GM12873 (cell line): ENCODE results near the gene GSTM4.

Source experiments
- TF ChIP-seq, protein P1 (sequence below): IDR thresholded peaks from 2 replicates; pipeline ENCODE4 v1.5.1; 2012; ENCODE audit warnings: low read depth, mild to moderate bottlenecking, moderate library complexity, low read length, control low read depth; ENCODE audit not compliant: insufficient read depth; ENCODE audit errors: missing control alignments

GSTM4 gene

DNA sequence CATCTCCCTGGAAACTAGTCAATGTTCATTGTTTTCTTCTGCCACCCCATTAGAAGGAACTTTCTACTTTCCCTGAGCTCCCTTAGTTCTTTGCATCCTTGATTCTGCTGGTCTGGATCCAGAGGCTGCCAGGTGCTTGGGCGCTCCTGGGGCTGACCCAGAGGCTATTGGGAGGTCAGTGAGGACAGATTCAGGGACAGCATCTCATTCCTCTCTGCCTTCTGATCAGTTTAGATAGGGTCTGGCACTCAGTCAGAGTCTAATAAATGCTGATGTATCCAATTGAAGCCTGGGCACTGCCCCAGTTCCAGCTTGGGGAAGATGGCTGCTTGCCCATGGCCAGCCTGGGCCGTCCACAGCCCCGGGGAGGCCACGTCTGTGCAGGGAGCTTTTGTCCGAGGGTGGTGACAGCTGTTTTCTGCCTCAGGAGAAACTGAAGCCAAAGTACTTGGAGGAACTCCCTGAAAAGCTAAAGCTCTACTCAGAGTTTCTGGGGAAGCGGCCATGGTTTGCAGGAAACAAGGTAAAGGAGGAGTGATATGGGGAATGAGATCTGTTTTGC lies 34.0 kb downstream of the GSTM4 start:
- TF ChIP-seq, protein P1, sequence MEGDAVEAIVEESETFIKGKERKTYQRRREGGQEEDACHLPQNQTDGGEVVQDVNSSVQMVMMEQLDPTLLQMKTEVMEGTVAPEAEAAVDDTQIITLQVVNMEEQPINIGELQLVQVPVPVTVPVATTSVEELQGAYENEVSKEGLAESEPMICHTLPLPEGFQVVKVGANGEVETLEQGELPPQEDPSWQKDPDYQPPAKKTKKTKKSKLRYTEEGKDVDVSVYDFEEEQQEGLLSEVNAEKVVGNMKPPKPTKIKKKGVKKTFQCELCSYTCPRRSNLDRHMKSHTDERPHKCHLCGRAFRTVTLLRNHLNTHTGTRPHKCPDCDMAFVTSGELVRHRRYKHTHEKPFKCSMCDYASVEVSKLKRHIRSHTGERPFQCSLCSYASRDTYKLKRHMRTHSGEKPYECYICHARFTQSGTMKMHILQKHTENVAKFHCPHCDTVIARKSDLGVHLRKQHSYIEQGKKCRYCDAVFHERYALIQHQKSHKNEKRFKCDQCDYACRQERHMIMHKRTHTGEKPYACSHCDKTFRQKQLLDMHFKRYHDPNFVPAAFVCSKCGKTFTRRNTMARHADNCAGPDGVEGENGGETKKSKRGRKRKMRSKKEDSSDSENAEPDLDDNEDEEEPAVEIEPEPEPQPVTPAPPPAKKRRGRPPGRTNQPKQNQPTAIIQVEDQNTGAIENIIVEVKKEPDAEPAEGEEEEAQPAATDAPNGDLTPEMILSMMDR, result no peak

DNA sequence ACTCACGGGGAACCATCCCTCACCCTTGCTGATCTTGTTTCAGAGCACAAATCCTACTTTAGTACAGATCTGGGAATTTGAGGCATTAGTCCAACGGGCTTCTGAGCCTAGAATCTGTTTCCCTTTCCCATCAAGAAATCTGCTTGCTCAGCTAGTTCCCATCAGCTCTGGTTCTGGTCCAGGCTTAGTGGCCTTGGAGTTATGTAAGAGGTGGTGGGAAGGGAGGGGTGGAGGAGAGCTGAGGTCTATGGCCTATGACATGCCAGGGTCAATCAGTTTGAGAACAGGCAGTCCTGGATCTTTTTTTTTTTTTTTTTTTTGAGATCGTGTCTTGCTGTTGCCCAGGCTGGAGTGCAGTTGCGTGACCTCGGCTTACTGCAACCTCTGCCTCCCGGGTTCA lies 35.9 kb downstream of the GSTM4 start:
- TF ChIP-seq, protein P1, result no peak

DNA sequence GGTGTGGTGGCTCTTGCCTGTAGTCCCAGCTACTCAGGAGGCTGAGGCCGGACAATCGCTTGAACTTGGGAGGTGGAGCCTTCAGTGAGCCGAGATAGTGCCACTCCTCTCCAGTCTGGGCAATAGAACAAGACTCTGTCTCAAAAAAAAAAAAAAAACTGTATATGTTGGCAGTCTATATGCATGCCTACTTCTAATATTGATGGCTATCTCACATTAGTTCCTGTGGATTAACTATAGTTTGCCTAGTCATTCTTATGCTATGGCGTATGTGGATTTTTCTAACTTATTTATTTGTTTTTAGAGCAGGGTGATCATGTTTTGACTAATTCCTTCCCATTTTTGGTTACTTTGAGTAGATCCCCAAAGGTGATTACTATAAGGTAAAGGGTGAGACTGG lies 41.2 kb downstream of the GSTM4 start:
- TF ChIP-seq, protein P1, result no peak

DNA sequence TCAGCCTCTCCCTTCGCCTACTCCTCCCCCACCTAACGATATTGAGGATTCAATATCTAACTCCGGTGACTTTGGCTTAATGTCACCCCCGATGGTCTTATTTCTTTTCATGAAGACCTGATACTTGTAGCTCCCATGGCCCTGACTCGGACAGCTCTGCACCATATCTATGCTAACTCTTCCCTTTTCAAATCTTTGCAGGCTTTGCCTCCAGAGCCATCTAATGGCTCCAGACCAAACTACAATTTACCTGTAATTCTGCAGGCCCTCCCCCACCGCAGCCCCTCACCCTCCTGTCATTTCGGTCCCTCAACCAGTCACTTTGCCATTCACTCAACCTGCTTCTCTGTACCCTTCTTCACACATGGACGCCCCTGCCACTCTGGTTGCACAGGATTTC lies 48.3 kb downstream of the GSTM4 start:
- TF ChIP-seq, protein P1, result no peak

DNA sequence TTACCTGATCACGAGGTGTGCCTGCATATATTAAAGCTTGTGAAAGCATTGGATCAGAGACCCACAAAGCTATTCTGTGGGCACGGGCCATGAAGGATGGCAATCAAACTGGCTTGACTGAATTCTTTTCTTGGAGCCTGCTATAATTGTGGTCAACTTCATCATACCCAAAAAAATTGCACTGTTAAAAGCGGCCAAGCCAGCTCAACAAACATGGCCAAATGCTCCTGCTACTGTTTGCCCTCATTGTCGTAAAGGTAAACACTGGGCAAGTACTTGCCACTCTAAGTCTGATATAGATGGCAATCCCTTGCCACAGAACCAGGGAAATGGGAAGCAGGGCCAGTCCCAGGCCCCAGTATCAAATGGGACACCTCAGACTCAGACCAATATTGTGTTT lies 49.5 kb downstream of the GSTM4 start:
- TF ChIP-seq, protein P1, result no peak
